IMR-90 (cell line): ENCODE results near the gene GFAP. TPM values are rescaled to one million over a fixed set of nuclear protein-coding genes. Genes with fewer than 3 reads are reported as not detected.

ENCODE experiments used
- ATAC-seq: fragments of 200-7000 bp; cut with Tn5 transposase; 2 replicates; pipeline ENCODE4 v1.9.1; 2020; ENCODE audit warnings: low read depth, mild to moderate bottlenecking, moderate library complexity
- BruUV-seq: library from RNA; stranded (reverse); fragments of 400-500 nt; replicated peaks from 2 replicates; lab custom pipeline; 2021; lab: Mats Ljungman, UMichigan
- CTCF ChIA-PET: fragments of 300-600 bp; formaldehyde crosslinking; extraction: SDS; loops from one replicate; lab custom pipeline; 2021; ENCODE audit warnings: antibody characterized with exemption; lab: Yijun Ruan, JAX
- POLR2A ChIA-PET: fragments of 300-600 bp; sonication (Branson Sonifier 250); formaldehyde crosslinking; loops from one replicate; lab custom pipeline; 2022; ENCODE audit warnings: antibody characterized with exemption; ENCODE audit not compliant: unreplicated experiment; lab: Charles Lee
- DNase-seq: peaks from one replicate; pipeline ENCODE4 v3.0.0; 2013
- H2AFZ ChIP-seq: replicated peaks from 2 replicates; pipeline ENCODE3; 2013; ENCODE audit warnings: low read length, mild to moderate bottlenecking; ENCODE audit not compliant: poor library complexity
- H2AK5ac ChIP-seq: 2 replicates; pipeline ENCODE4 v1.6.1; 2013; ENCODE audit warnings: low read depth, low read length, inconsistent platforms
- H2AK9ac ChIP-seq: replicated peaks from 2 replicates; pipeline ENCODE3; 2013; ENCODE audit warnings: mild to moderate bottlenecking, low read depth, low read length, moderate library complexity; ENCODE audit not compliant: poor library complexity
- H2BK120ac ChIP-seq: 2 replicates; pipeline ENCODE4 v1.6.1; 2013; ENCODE audit warnings: low read depth, low read length, inconsistent platforms
- H2BK15ac ChIP-seq: 3 replicates; pipeline ENCODE4 v1.6.1; 2013; ENCODE audit warnings: low read depth, low read length, inconsistent platforms
- H2BK20ac ChIP-seq: 2 replicates; pipeline ENCODE4 v1.6.1; 2013; ENCODE audit warnings: low read depth, mild to moderate bottlenecking, inconsistent platforms, low read length, moderate library complexity
- H2BK5ac ChIP-seq: 2 replicates; pipeline ENCODE4 v1.6.1; 2013; ENCODE audit warnings: mild to moderate bottlenecking, low read depth, low read length, inconsistent platforms; ENCODE audit not compliant: poor library complexity, severe bottlenecking
- H3K14ac ChIP-seq: replicated peaks from 2 replicates; pipeline ENCODE4 v1.6.1; 2013; ENCODE audit warnings: low read depth, low read length, inconsistent platforms
- H3K18ac ChIP-seq: 2 replicates; pipeline ENCODE4 v1.6.1; 2013; ENCODE audit warnings: low read depth, low read length, control low read depth
- H3K23ac ChIP-seq: 2 replicates; pipeline ENCODE4 v1.6.1; 2013; ENCODE audit warnings: low read depth, low read length, inconsistent platforms
- H3K27ac ChIP-seq: 2 replicates; pipeline ENCODE4 v1.5.1; 2013; ENCODE audit warnings: mild to moderate bottlenecking, control low read depth, low read length; ENCODE audit not compliant: insufficient read depth
- H3K27me3 ChIP-seq: 2 replicates; pipeline ENCODE4 v1.6.1; 2013; ENCODE audit warnings: low read length; ENCODE audit not compliant: control insufficient read depth, insufficient read depth
- H3K36me3 ChIP-seq: 2 replicates; pipeline ENCODE4 v1.6.1; 2013; ENCODE audit warnings: low read length, mixed read lengths; ENCODE audit not compliant: control insufficient read depth, insufficient read depth
- H3K4ac ChIP-seq: 2 replicates; pipeline ENCODE4 v1.6.1; 2013; ENCODE audit warnings: low read depth, low read length, inconsistent platforms
- H3K4me1 ChIP-seq: 2 replicates; pipeline ENCODE4 v1.6.1; 2013; ENCODE audit warnings: low read length, mixed read lengths; ENCODE audit not compliant: control insufficient read depth, insufficient read depth
- H3K4me2 ChIP-seq: 2 replicates; pipeline ENCODE4 v1.6.1; 2013; ENCODE audit warnings: low read depth, mild to moderate bottlenecking, control low read depth, low read length, moderate library complexity
- H3K4me3 ChIP-seq: 2 replicates; pipeline ENCODE4 v1.5.1; 2013; ENCODE audit warnings: low read depth, mild to moderate bottlenecking, control low read depth, low read length, moderate library complexity; ENCODE audit not compliant: insufficient read depth
- H3K56ac ChIP-seq: 2 replicates; pipeline ENCODE4 v1.6.1; 2013; ENCODE audit warnings: low read length, inconsistent platforms; ENCODE audit not compliant: insufficient read depth; ENCODE audit errors: extremely low read depth
- H3K79me1 ChIP-seq, 2 experiments: 2 replicates each; pipeline ENCODE4 v1.6.1; 2013; ENCODE audit warnings: low read length in 2 of 2, inconsistent platforms in 1 of 2, low read depth in 1 of 2
- H3K9ac ChIP-seq: 2 replicates; pipeline ENCODE4 v1.6.1; 2013; ENCODE audit warnings: low read depth, low read length, control low read depth
- H3K9me1 ChIP-seq: 2 replicates; pipeline ENCODE4 v1.6.1; 2013; ENCODE audit warnings: low read length, inconsistent platforms; ENCODE audit not compliant: insufficient read depth
- H3K9me3 ChIP-seq: 2 replicates; pipeline ENCODE4 v1.6.1; 2013; ENCODE audit warnings: low read length; ENCODE audit not compliant: control insufficient read depth, insufficient read depth
- H4K20me1 ChIP-seq: 2 replicates; pipeline ENCODE4 v1.6.1; 2013; ENCODE audit warnings: low read length, inconsistent platforms; ENCODE audit not compliant: insufficient read depth
- H4K5ac ChIP-seq: 2 replicates; pipeline ENCODE4 v1.6.1; 2013; ENCODE audit warnings: mild to moderate bottlenecking, low read depth, low read length, control low read depth
- H4K8ac ChIP-seq, 2 experiments: 2 replicates each; pipeline ENCODE4 v1.6.1; 2013; ENCODE audit warnings: low read depth in 2 of 2, low read length in 2 of 2, control low read depth in 1 of 2, inconsistent platforms in 1 of 2
- H4K91ac ChIP-seq: 2 replicates; pipeline ENCODE4 v1.6.1; 2013; ENCODE audit warnings: low read depth, low read length, inconsistent platforms; ENCODE audit not compliant: insufficient read depth
- BHLHE40 ChIP-seq: fragments of 150-350 bp; IDR thresholded peaks from 2 replicates; pipeline ENCODE4 v1.6.1; 2016; ENCODE audit warnings: mild to moderate bottlenecking, low read depth, low read length
- CEBPB ChIP-seq: IDR thresholded peaks from 2 replicates; pipeline ENCODE4 v1.6.1; 2012; ENCODE audit warnings: low read depth, low read length, improper control_type of control experiment
- CHD1 ChIP-seq: IDR thresholded peaks from 2 replicates; pipeline ENCODE4 v1.6.1; 2012; ENCODE audit warnings: low read depth, low read length, improper control_type of control experiment
- FOS ChIP-seq: fragments of 150-350 bp; IDR thresholded peaks from 2 replicates; pipeline ENCODE4 v1.6.1; 2016; ENCODE audit warnings: low read depth, low read length
- MAFK ChIP-seq: IDR thresholded peaks from 2 replicates; pipeline ENCODE4 v1.6.1; 2012; ENCODE audit warnings: low read depth, low read length, improper control_type of control experiment
- MAZ ChIP-seq: IDR thresholded peaks from 2 replicates; pipeline ENCODE4 v1.6.1; 2012; ENCODE audit warnings: low read depth, mild to moderate bottlenecking, low read length, improper control_type of control experiment, moderate library complexity, borderline replicate concordance
- MXI1 ChIP-seq: IDR thresholded peaks from 2 replicates; pipeline ENCODE4 v1.6.1; 2012; ENCODE audit warnings: low read depth, mild to moderate bottlenecking, low read length, moderate library complexity, borderline replicate concordance
- NFE2L2 ChIP-seq: fragments of 150-350 bp; IDR thresholded peaks from 2 replicates; pipeline ENCODE4 v1.6.1; 2016; ENCODE audit warnings: low read depth, mild to moderate bottlenecking, low read length
- POLR2A ChIP-seq: IDR thresholded peaks from 2 replicates; pipeline ENCODE4 v1.6.1; 2012; ENCODE audit warnings: mild to moderate bottlenecking, low read depth, low read length
- SMC3 ChIP-seq: fragments of 150-350 bp; IDR thresholded peaks from 2 replicates; pipeline ENCODE4 v1.6.1; 2016; ENCODE audit warnings: low read depth, mild to moderate bottlenecking, antibody characterized with exemption, low read length, moderate library complexity
- WGBS, 2 experiments: methylation state at CpG; one replicate each; pipeline versions ENCODE4 v1.1.5 to v1.1.7; 2013; ENCODE audit warnings: missing lambda C conversion rate in 2 of 2; ENCODE audit not compliant: insufficient read length in 1 of 2; ENCODE audit errors: extremely low coverage in 2 of 2; 5-methylcytosine and 5-hydroxymethylcytosine counted together
- dilution Hi-C: fragments of 300-500 bp; cut with HindIII; formaldehyde crosslinking; loops from one replicate; pipeline ENCODE4 v1.14.3; 2018; ENCODE audit warnings: low sequenced_read_pairs; ENCODE audit not compliant: unreplicated experiment
- in situ Hi-C: fragments of 300-500 bp; cut with MboI; formaldehyde crosslinking; loops from 3 replicates; pipeline ENCODE4 v1.14.3; 2019; ENCODE audit warnings: low sequenced_read_pairs, inconsistent platforms, mixed read lengths
- intact Hi-C: fragments of 100-400 bp; cut with micrococcal nuclease; formaldehyde crosslinking; loops from 2 replicates; pipeline ENCODE4 v1.10.0; 2022
- microRNA-seq, 2 experiments: library from miRNA; stranded (forward) in 1 of 2; unstranded in 1 of 2; fragments of 10-50 nt in 1 of 2; fragments of <30 nt in 1 of 2; gene quantifications in 1 of 2; microRNA quantifications in 1 of 2; one replicate each; pipeline versions ENCODE3 to v1.1.0; 2013 to 2020; ENCODE audit not compliant: insufficient read depth in 1 of 2, insufficient read length in 1 of 2, unreplicated experiment in 1 of 2
- polyA plus RNA-seq, 3 experiments: library from polyadenylated mRNA; depleted of rRNA; stranded (reverse); fragments of >200 nt; gene quantifications; 2 replicates each; pipeline ENCODE4 v1.2.3, GENCODE V29; 2012; ENCODE audit warnings: low replicate concordance in 1 of 3
- small RNA-seq, 5 experiments: library from RNA; depleted of rRNA; stranded (forward); fragments of <200 nt; gene quantifications; one replicate each; pipeline ENCODE3, GENCODE V24; 2012
- total RNA-seq: library from RNA; depleted of rRNA; stranded (reverse); fragments of >200 nt; gene quantifications from 2 replicates; pipeline ENCODE4 v1.2.3, GENCODE V29; 2012; rRNA removed

Gene GFAP
- total and polyA plus RNA-seq, 2 of the 4 experiments (the other 2 are of a cell fraction), result 0.18 to 0.19 TPM

- TF ChIP-seq MAFK (no peak), CHD1 (no peak), SMC3 (no peak), MAZ (no peak), FOS (no peak), MXI1 (no peak), CEBPB (no peak), POLR2A (no peak)
Measured at GRCh38 chr17:44859701-44860100, 55.6 kb downstream of the GFAP start (continued).

- no peak overlapping the region for H3K56ac ChIP-seq
- no peaks in the 10 kb centered on the region; the same call in 1 of the 2 replicates for H3K4me1 ChIP-seq
- no peak overlapping the region for H3K14ac ChIP-seq
- no peak overlapping the region for H4K91ac ChIP-seq
- DNase-seq (no peak), ATAC-seq (no peak)
- no peak overlapping the region for H3K18ac ChIP-seq
- H2AK5ac ChIP-seq, result no peak overlapping the region
- no peak overlapping the region for H3K9ac ChIP-seq
- no peak overlapping the region for H3K4me2 ChIP-seq
- peaks cover 0 to 5% of the 10 kb centered on the region in 2 experiments; a peak in 2 of 4 replicates for H3K79me1 ChIP-seq
- no peaks in the 10 kb centered on the region for H3K9me3 ChIP-seq
- TF ChIP-seq POLR2A (no peak), MAZ (no peak), MAFK (no peak), NFE2L2 (no peak), BHLHE40 (no peak), CEBPB (no peak)
- no peak overlapping the region for H3K4me3 ChIP-seq
- no TSS peak for BruUV-seq
- no peak overlapping the region for H2AK9ac ChIP-seq
- in situ Hi-C loops (no loop called here), dilution Hi-C loops (no loop called here), intact Hi-C loops (no loop called here)
- no peak overlapping the region for H3K4ac ChIP-seq
- no peak overlapping the region for H3K27ac ChIP-seq
- no peak overlapping the region for H2BK15ac ChIP-seq
- no peaks in the 10 kb centered on the region for H4K20me1 ChIP-seq
- 0 out of 2 replicates have a peak, but pooled peaks cover 2% of the 10 kb centered on the region for H3K9me1 ChIP-seq
- CTCF ChIA-PET, result no interaction called here
- no peak overlapping the region for H4K8ac ChIP-seq
- H3K27me3 ChIP-seq, result no peaks in the 10 kb centered on the region
- H4K5ac ChIP-seq, result no peak overlapping the region
- H3K36me3 ChIP-seq, result peaks cover 67% of the 10 kb centered on the region
- no peak overlapping the region for H2BK5ac ChIP-seq
- no CpG with 5 or more reads among the region's 5 CpGs for WGBS, 2 experiments
- H2AFZ ChIP-seq, result no peak overlapping the region
- POLR2A ChIA-PET, result no interaction called here
- no peak overlapping the region for H2BK20ac ChIP-seq
- H3K23ac ChIP-seq, result no peak overlapping the region
- no peak overlapping the region for H2BK120ac ChIP-seq
Measured at GRCh38 chr17:44854192-44854591, 61.1 kb downstream of the GFAP start.

Small RNA genes within 50 kb of the gene (microRNA-seq; reads per million reads assigned to microRNA genes)
- gene CCDC103 (ENCODE audit: insufficient read depth, insufficient read length) (not detected), gene MIR6783 (ENCODE audit: insufficient read depth in 1 of 2, insufficient read length in 1 of 2, unreplicated experiment in 1 of 2) (0.73 to 6.2 reads per million in 2 experiments), gene RN7SL405P (ENCODE audit: insufficient read depth, insufficient read length) (not detected)

Small RNA genes within 50 kb of the gene (small RNA-seq; reads per million reads assigned to genes)
- gene CCDC103, result 0 reads per million in 5 experiments
- 0 to 11.1 (median 7.2) reads per million in 5 experiments for gene MIR6783
- gene RN7SL405P, result 0 reads per million in 5 experiments

Other genes with a start within 250 kb of the GFAP start
- gene CCDC43, start 225.7 kb downstream of the GFAP start, total RNA-seq, result 20.8 and 46.4 TPM in 2 replicates
- gene CCDC43, start 225.7 kb downstream of the GFAP start, polyA plus RNA-seq (2012; rRNA removed), result 9.3 and 11.3 TPM in 2 replicates
- 3.6 TPM in 2 replicates for gene DBF4B, start 206.8 kb downstream of the GFAP start, total RNA-seq
- gene DBF4B, start 206.8 kb downstream of the GFAP start, polyA plus RNA-seq (2012; rRNA removed), result 10.2 and 10.7 TPM in 2 replicates
- 0.28 and 0.36 TPM in 2 replicates for gene ADAM11, start 156.5 kb downstream of the GFAP start, total RNA-seq
- gene ADAM11, start 156.5 kb downstream of the GFAP start, polyA plus RNA-seq (2012; rRNA removed), result 0.46 and 0.53 TPM in 2 replicates
- 53.3 and 69.7 TPM in 2 replicates for gene GJC1, start 85.2 kb downstream of the GFAP start, total RNA-seq
- 23.9 and 24.1 TPM in 2 replicates for gene GJC1, start 85.2 kb downstream of the GFAP start, polyA plus RNA-seq (2012; rRNA removed)
- gene HIGD1B, start 67.6 kb downstream of the GFAP start, total RNA-seq, result not detected in 2 replicates
- gene HIGD1B, start 67.6 kb downstream of the GFAP start, polyA plus RNA-seq (2012; rRNA removed), result not detected in 2 replicates
- 126 and 178 TPM in 2 replicates for gene EFTUD2, start 16.1 kb downstream of the GFAP start, total RNA-seq
- gene EFTUD2, start 16.1 kb downstream of the GFAP start, polyA plus RNA-seq (2012; rRNA removed), result 72.5 and 74.8 TPM in 2 replicates
- gene KIF18B, start 32.3 kb upstream of the GFAP start, total RNA-seq, result 1.3 and 2.5 TPM in 2 replicates
- 16.0 and 17.4 TPM in 2 replicates for gene KIF18B, start 32.3 kb upstream of the GFAP start, polyA plus RNA-seq (2012; rRNA removed)
- 0.18 and 0.28 TPM in 2 replicates for gene C1QL1, start 52.8 kb upstream of the GFAP start, total RNA-seq
- gene C1QL1, start 52.8 kb upstream of the GFAP start, polyA plus RNA-seq (2012; rRNA removed), result 0.84 and 1.5 TPM in 2 replicates
- gene DCAKD, start 136.1 kb upstream of the GFAP start, total RNA-seq, result 42.5 and 47.9 TPM in 2 replicates
- 31.3 and 32.3 TPM in 2 replicates for gene DCAKD, start 136.1 kb upstream of the GFAP start, polyA plus RNA-seq (2012; rRNA removed)
- gene NMT1, start 145.8 kb upstream of the GFAP start, total RNA-seq, result 57.5 and 60.6 TPM in 2 replicates
- 36.0 and 38.0 TPM in 2 replicates for gene NMT1, start 145.8 kb upstream of the GFAP start, polyA plus RNA-seq (2012; rRNA removed)
- gene PLCD3, start 217.0 kb upstream of the GFAP start, total RNA-seq, result 5.3 and 5.6 TPM in 2 replicates
- 36.6 and 39.0 TPM in 2 replicates for gene PLCD3, start 217.0 kb upstream of the GFAP start, polyA plus RNA-seq (2012; rRNA removed)
- 1.7 and 2.3 TPM in 2 replicates for gene ACBD4, start 220.2 kb upstream of the GFAP start, total RNA-seq
- gene ACBD4, start 220.2 kb upstream of the GFAP start, polyA plus RNA-seq (2012; rRNA removed), result 5.7 and 6.1 TPM in 2 replicates
- 5.9 and 8.6 TPM in 2 replicates for gene HEXIM1, start 233.0 kb upstream of the GFAP start, total RNA-seq
- gene HEXIM1, start 233.0 kb upstream of the GFAP start, polyA plus RNA-seq (2012; rRNA removed), result 14.5 TPM in 2 replicates
- 5.6 and 6.1 TPM in 2 replicates for gene HEXIM2, start 246.4 kb upstream of the GFAP start, total RNA-seq
- 4.5 TPM in 2 replicates for gene HEXIM2, start 246.4 kb upstream of the GFAP start, polyA plus RNA-seq (2012; rRNA removed)